ENCODE data around the gene NOD1.

- TF ChIP-seq CTCF (IDR thresholded peaks at IDR 0.05), result no peak
- no peak for TF ChIP-seq POLR2A (IDR thresholded peaks at IDR 0.05)
Measured at GRCh38 chr7:30465046-30465810, 13.4 kb downstream of the NOD1 start.
